ENCODE measurements around the gene FBLL1.
A peak's percentile ranks its signal among the peaks of the same experiment; 100 is the strongest.
"Not testable (repeated sequence)": the region's sequence is repeated elsewhere in the genome, so short reads cannot be mapped to it uniquely, and the experiment has no call there.

Gene FBLL1

DNA sequence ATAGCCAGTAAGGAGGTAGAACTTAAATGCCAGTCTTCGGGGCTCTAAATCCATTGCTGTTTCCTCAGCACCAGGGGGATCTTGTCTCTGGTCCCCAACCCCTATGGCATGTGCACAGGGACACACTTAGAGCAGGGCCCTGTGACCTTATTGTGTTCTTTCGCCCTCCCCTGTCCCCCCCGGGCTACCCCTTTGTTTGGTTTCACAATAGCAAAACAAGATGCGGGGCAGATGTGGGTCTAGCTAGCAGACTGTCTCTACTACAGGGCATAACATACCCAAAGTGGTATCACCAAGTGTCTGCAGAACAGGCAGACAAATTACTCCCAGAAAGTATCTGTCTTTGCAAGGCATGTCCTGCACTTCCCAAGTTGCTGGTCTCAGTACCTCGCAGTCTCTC lies 2.1 kb downstream of the FBLL1 start:
- ATAC-seq (no peak), DNase-seq (ENCODE audit: low spot score in 2 of 2) (no peak)
- Mint-ChIP-seq H3K4me3 (no peak overlapping the region), H3K27ac (no peak overlapping the region), H3K9me3 (no peaks in the 10 kb centered on the region), H3K4me1 (peaks cover 15% of the 10 kb centered on the region), H3K36me3 (no peaks in the 10 kb centered on the region)

GRCh38 chr5:168531987-168532864 lies 3.1 kb downstream of the FBLL1 start:
- DNase-seq (ENCODE audit: low spot score in 2 of 2) (no peak), ATAC-seq (no peak)
- H3K27ac Mint-ChIP-seq, result no peak overlapping the region
- no peaks in the 10 kb centered on the region for H3K9me3 Mint-ChIP-seq
- H3K36me3 Mint-ChIP-seq, result no peaks in the 10 kb centered on the region
- peaks cover 15% of the 10 kb centered on the region for H3K4me1 Mint-ChIP-seq
- H3K4me3 Mint-ChIP-seq, result no peak overlapping the region

GRCh38 chr5:168534351-168534750 lies 5.2 kb downstream of the FBLL1 start:
- not testable (repeated sequence) for H3K36me3 Mint-ChIP-seq; H3K4me3 Mint-ChIP-seq; H3K9me3 Mint-ChIP-seq; H3K4me1 Mint-ChIP-seq; DNase-seq (ENCODE audit: low spot score in 2 of 2); ATAC-seq; H3K27ac Mint-ChIP-seq

GRCh38 chr5:168537176-168537575 lies 8.1 kb downstream of the FBLL1 start:
- ATAC-seq, result no peak
- no peaks in the 10 kb centered on the region for H3K36me3 Mint-ChIP-seq
- H3K27ac Mint-ChIP-seq, result no peak overlapping the region
- no peaks in the 10 kb centered on the region for H3K9me3 Mint-ChIP-seq
- DNase-seq (ENCODE audit: low spot score in 2 of 2), result no peak
- no peak overlapping the region for H3K4me3 Mint-ChIP-seq
- no peaks in the 10 kb centered on the region for H3K4me1 Mint-ChIP-seq

DNA sequence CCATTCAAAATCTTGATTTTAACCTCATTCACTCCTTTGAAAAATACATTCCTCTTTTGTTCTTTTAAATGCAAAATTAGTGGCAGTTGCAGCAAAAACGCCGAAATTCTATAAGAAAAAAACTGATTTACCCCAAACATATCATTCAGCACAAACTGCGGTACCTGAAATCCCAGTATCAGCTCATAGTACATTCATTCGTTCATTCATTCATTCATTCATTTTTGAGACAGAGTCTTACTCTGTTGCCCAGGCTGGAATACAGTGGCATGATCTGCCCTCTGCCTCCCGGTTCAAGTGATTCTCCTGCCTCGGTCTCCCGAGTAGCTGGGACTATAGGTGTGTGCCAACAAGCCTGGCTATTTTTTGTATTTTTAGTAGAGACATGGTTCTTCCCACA lies 20.4 kb downstream of the FBLL1 start:
- H3K4me1 Mint-ChIP-seq, result peaks cover 14% of the 10 kb centered on the region
- no peak overlapping the region for H3K4me3 Mint-ChIP-seq
- no peak for DNase-seq (ENCODE audit: low spot score in 2 of 2)
- ATAC-seq, result no peak
- H3K9me3 Mint-ChIP-seq, result no peaks in the 10 kb centered on the region
- peaks cover 39% of the 10 kb centered on the region for H3K36me3 Mint-ChIP-seq
- H3K27ac Mint-ChIP-seq, result no peak overlapping the region

DNA sequence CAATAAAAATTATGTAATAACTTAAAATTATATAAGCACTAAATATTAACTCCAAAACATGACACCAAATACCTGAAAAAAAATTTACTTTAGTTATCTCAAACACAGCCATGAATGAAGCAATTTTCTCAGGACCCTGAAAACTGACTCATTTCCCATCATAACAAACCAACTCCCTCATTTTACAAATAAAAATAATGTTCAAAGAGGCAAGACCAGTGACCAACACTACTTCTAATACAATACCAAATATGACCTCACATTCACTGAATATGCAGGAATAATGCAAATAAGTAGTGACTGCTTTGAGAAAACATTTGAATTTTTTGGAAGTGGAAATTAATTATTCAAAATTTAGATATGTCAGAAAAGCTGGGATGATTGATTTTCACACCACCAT lies 21.6 kb downstream of the FBLL1 start:
- Mint-ChIP-seq H3K27ac (no peak overlapping the region), H3K4me3 (no peak overlapping the region), H3K36me3 (peaks cover 50% of the 10 kb centered on the region), H3K9me3 (no peaks in the 10 kb centered on the region), H3K4me1 (peaks cover 14% of the 10 kb centered on the region)
- no peak for DNase-seq (ENCODE audit: low spot score in 2 of 2)
- ATAC-seq, result no peak

- peaks cover 65% of the 10 kb centered on the region for H3K36me3 Mint-ChIP-seq
- peaks cover 14% of the 10 kb centered on the region for H3K4me1 Mint-ChIP-seq
- DNase-seq (ENCODE audit: low spot score in 2 of 2) (no peak), ATAC-seq (no peak)
- no peaks in the 10 kb centered on the region for H3K9me3 Mint-ChIP-seq
- H3K27ac Mint-ChIP-seq, result no peak overlapping the region
- no peak overlapping the region for H3K4me3 Mint-ChIP-seq
These were observed 23.0 kb downstream of the FBLL1 start for GRCh38 chr5:168552146-168552545.

GRCh38 chr5:168553377-168554130 lies 24.4 kb downstream of the FBLL1 start:
- peak; percentile 47 for ATAC-seq
- Mint-ChIP-seq H3K4me1 (peaks cover 14% of the 10 kb centered on the region), H3K36me3 (peaks cover 79% of the 10 kb centered on the region), H3K27ac (no peak overlapping the region), H3K4me3 (no peak overlapping the region), H3K9me3 (no peaks in the 10 kb centered on the region)
- DNase-seq (ENCODE audit: low spot score in 2 of 2), result no peak

- Mint-ChIP-seq H3K4me1 (peaks cover 10% of the 10 kb centered on the region), H3K36me3 (peaks cover 100% of the 10 kb centered on the region), H3K9me3 (no peaks in the 10 kb centered on the region), H3K27ac (no peak overlapping the region), H3K4me3 (no peak overlapping the region)
- no peak for DNase-seq (ENCODE audit: low spot score in 2 of 2)
- no peak for ATAC-seq
These were observed 28.3 kb downstream of the FBLL1 start for GRCh38 chr5:168557389-168557788.

DNA sequence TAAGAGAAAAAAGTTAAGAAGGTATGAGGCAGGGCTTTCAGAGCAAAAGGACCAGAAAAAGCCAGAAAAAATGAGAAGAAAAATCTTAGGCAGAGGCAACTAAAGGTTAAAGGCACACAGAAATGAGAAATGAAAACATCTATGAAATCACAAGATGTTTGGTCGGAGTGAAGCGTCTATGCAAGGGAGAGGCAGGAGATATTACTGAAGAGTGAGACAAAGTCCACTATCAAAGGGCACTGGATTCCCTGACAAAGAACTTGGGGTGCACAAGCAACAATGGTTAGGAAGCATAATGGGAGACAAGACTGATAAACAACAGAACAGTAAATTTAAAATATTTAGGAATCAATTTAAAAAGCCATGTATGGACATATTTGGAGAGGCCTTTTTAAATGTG lies 33.2 kb downstream of the FBLL1 start:
- Mint-ChIP-seq H3K36me3 (peaks cover 100% of the 10 kb centered on the region), H3K9me3 (no peaks in the 10 kb centered on the region), H3K4me1 (peaks cover 2% of the 10 kb centered on the region), H3K4me3 (no peak overlapping the region), H3K27ac (no peak overlapping the region)
- DNase-seq (ENCODE audit: low spot score in 2 of 2), result no peak
- ATAC-seq, result no peak

DNA sequence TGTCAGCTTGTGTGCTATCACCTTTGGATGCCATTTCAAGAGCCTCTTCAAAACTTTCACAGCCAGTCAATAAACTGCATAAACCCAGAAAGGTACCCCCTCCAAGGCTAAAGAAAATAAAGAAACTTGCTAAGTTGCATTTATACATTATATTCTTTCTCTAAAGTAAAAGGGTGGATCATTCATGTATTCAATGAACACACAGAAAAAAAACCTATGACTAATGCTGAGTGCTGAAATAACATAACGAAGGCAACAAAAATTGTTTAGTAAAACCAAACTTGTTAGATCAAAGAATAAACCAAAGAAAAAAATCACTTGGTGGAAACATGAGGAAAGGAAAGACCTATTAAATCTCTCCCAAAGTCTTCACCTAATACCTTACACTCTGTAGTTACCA lies 34.9 kb downstream of the FBLL1 start:
- Mint-ChIP-seq H3K36me3 (peaks cover 100% of the 10 kb centered on the region), H3K4me3 (no peak overlapping the region), H3K4me1 (peaks cover 6% of the 10 kb centered on the region), H3K27ac (no peak overlapping the region), H3K9me3 (no peaks in the 10 kb centered on the region)
- ATAC-seq, result no peak
- no peak for DNase-seq (ENCODE audit: low spot score in 2 of 2)

- no peaks in the 10 kb centered on the region for H3K9me3 Mint-ChIP-seq
These were observed 39.6 kb downstream of the FBLL1 start for GRCh38 chr5:168568738-168569137.

DNA sequence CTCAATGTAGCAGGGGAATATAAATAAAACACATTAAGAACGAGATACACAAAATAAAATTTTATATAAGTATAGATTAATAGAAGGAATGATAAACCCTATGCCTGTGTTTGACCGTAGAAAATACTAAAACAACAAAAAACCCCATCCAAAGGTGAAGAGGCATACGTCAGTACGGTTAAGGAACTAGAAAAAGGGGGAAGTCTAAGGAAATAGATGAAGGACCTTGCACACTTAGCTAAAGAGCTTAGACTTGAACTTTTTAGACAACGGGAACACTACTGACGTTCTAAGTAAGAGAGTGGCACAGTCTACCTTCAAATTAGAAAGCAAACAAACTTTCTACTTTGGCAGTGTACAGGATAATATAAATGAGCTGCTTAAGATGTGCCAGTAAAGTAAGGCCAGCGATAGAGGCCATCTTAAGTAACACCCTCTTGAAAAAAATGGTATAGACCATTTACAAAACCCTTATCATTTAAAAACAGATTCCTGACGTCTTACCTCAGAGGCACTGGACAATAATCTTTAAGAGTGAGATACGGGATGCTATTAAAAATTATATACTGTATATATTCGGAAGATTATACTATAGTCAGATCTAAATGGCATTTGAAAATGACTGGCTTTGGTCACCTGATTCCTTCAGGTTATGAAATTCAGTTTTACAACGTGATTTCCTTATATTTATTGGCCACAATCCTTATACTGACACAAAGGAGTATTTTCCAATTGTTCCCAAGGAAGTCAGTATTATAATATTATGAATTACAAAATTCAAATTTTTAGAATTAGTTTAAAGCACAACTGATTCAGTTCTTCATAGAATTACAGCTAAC lies 41.6 kb downstream of the FBLL1 start:
- Mint-ChIP-seq H3K27ac (no peak overlapping the region), H3K36me3 (peaks cover 50% of the 10 kb centered on the region), H3K4me3 (no peak overlapping the region), H3K4me1 (peaks cover 24% of the 10 kb centered on the region), H3K9me3 (no peaks in the 10 kb centered on the region)
- DNase-seq (ENCODE audit: low spot score in 2 of 2), result no peak
- ATAC-seq, result no peak

More at GRCh38 chr5:168568738-168569137, 39.6 kb downstream of the FBLL1 start:
- DNase-seq (ENCODE audit: low spot score in 2 of 2) (no peak), ATAC-seq (no peak)
- Mint-ChIP-seq H3K4me1 (peaks cover 17% of the 10 kb centered on the region), H3K36me3 (peaks cover 70% of the 10 kb centered on the region), H3K27ac (no peak overlapping the region), H3K4me3 (no peak overlapping the region)

DNA sequence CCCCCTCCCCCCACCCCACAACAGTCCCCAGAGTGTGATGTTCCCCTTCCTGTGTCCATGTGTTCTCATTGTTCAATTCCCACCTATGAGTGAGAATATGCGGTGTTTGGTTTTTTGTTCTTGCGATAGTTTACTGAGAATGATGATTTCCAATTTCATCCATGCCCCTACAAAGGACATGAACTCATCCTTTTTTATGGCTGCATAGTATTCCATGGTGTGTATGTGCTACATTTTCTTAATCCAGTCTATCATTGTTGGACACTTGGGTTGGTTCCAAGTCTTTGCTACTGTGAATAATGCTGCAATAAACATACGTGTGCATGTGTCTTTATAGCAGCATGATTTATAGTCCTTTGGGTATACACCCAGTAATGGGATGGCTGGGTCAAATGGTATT lies 44.6 kb downstream of the FBLL1 start:
- not testable (repeated sequence) for H3K9me3 Mint-ChIP-seq; H3K27ac Mint-ChIP-seq; DNase-seq (ENCODE audit: low spot score in 2 of 2); ATAC-seq; H3K4me3 Mint-ChIP-seq
- Mint-ChIP-seq H3K4me1 (peaks cover 42% of the 10 kb centered on the region), H3K36me3 (peaks cover 32% of the 10 kb centered on the region)

DNA sequence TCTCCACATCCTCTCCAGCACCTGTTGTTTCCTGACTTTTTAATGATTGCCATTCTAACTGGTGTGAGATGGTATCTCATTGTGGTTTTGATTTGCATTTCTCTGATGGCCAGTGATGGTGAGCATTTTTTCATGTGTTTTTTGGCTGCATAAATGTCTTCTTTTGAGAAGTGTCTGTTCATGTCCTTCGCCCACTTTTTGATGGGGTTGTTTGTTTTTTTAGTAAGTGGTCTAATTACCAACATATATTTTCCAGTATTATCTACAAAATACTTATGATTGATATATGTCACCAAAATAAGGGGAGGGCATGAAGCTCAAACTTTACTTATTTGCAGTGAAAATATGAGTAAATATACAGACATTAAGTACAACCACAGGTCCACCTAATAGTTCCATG lies 45.1 kb downstream of the FBLL1 start:
- Mint-ChIP-seq H3K36me3 (peaks cover 27% of the 10 kb centered on the region), H3K4me1 (peaks cover 42% of the 10 kb centered on the region)
- DNase-seq (ENCODE audit: low spot score in 2 of 2); H3K27ac Mint-ChIP-seq; H3K9me3 Mint-ChIP-seq; H3K4me3 Mint-ChIP-seq; ATAC-seq: not testable (repeated sequence)
